Fibroblast of lung (primary cell): ENCODE results near the gene TCTN1.

Experiments
- CTCF ChIP-seq, 2 donors: IDR thresholded peaks in 1 of 2; conservative IDR thresholded peaks in 1 of 2; 1 replicate in 1 of 2; 2 replicates in 1 of 2; pipeline ENCODE4 v1.5.1; 2011 to 2012; ENCODE audit warnings: low read length in 2 of 2, control low read depth in 1 of 2, inconsistent platforms in 1 of 2, low read depth in 1 of 2, mild to moderate bottlenecking in 1 of 2
- EZH2 ChIP-seq: IDR thresholded peaks from 2 replicates; pipeline ENCODE4 v1.5.1; 2012; ENCODE audit warnings: low read length, control low read depth, mild to moderate bottlenecking; ENCODE audit errors: missing control alignments

GRCh38 chr12:110636516-110636915 is 22.6 kb downstream of the TCTN1 start:
- TF ChIP-seq CTCF (conservative IDR thresholded peaks at IDR 0.05 in 1 of 2, IDR thresholded peaks at IDR 0.05 in 1 of 2; ENCODE audit: low read depth in 1 of 2, low read length in 2 of 2) (no peak), EZH2 (no peak)
